ENCODE results near the gene NUFIP2.

Gene NUFIP2

DNA sequence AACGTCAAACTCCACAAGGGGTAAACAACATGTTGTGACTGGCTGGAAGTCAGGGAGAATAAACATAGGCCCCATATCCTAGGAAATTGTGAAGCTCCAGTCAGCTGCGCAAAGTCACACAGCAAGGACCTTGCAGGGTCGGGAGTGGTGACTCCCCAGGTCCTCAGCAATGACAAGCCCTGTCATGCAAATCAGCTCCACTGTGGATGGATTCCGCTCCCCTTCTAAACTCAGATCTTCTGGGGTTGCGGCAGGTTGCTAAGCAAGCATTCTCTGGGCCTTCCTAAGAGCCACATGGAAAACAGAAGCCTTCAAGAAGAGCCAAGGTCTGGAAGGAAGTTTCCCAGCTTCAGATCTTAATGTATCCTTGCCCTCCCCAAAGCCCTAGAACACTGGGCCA lies 84.9 kb downstream of the NUFIP2 start:
- H3K23ac ChIP-seq (ENCODE audit: low read length), result no peak overlapping the region
- DNase-seq, result no peak

DNA sequence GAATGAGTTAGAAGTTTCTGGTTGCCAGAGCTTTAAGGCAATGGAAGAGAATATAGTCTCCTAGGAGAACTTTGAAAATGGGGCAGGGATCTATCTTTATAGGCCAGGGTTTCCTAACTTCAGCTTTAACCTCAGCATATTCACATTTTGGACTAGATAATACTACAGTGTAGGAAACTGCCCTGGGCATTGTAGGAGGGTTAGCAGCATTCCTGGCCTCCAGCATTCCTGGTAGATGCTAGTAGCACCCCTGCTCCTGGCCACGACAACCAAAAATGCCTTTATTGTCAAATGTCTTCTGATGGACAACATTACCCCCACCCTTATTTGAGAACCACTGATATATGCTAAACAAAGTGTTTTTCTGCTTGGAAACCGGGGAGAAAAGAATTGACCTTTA lies 86.0 kb downstream of the NUFIP2 start:
- Histone ChIP-seq H2AK5ac (ENCODE audit: low read length) (no peak overlapping the region), H3K9ac (ENCODE audit: low read length) (no peak overlapping the region), H3K4ac (ENCODE audit: low read depth, low read length) (no peak overlapping the region), H3K79me1 (ENCODE audit: low read length) (no peaks in the 10 kb centered on the region), H3K79me2 (ENCODE audit: control insufficient read depth, insufficient read depth, low read length, poor library complexity) (no peaks in the 10 kb centered on the region), H2BK5ac (ENCODE audit: low read depth, low read length, poor library complexity) (no peak overlapping the region), H2BK120ac (ENCODE audit: insufficient read depth, low read length, poor library complexity) (no peak overlapping the region), H3K27me3 (ENCODE audit: insufficient read depth, low read length) (no peaks in the 10 kb centered on the region), H2BK12ac (ENCODE audit: low read length) (no peak overlapping the region), H4K8ac (ENCODE audit: low read depth, low read length) (no peak overlapping the region), H3K27ac (ENCODE audit: low read depth, low read length) (no peak overlapping the region), H2AFZ (ENCODE audit: insufficient read depth, low read length, poor library complexity) (no peak overlapping the region), H3K4me2 (ENCODE audit: low read length) (no peak overlapping the region), H3K23ac (ENCODE audit: low read length) (no peak overlapping the region), H3K18ac (ENCODE audit: low read length) (no peak overlapping the region), H3K4me1 (ENCODE audit: control insufficient read depth in 1 of 2, insufficient read depth in 2 of 2, low read length in 2 of 2) (peaks cover 0 to 3% of the 10 kb centered on the region in 2 experiments), H3K14ac (ENCODE audit: low read length) (no peak overlapping the region), H4K12ac (ENCODE audit: low read depth, low read length) (no peak overlapping the region), H4K91ac (ENCODE audit: low read depth, low read length) (no peak overlapping the region), H3K9me3 (ENCODE audit: insufficient read depth, low read depth, low read length) (no peaks in the 10 kb centered on the region), H3K4me3 (ENCODE audit: low read depth, low read length) (no peak overlapping the region), H3K36me3 (ENCODE audit: control insufficient read depth in 1 of 2, insufficient read depth in 2 of 2, low read length in 2 of 2) (no peaks in the 10 kb centered on the region)
- peak; percentile 77 to 84 for DNase-seq
- WGBS (ENCODE audit: extremely low coverage, insufficient coverage, insufficient read length), result no CpG with 5 or more reads among the region's 2 CpGs

More for the DNA sequence above, 84.9 kb downstream of the NUFIP2 start:
- H2BK120ac ChIP-seq (ENCODE audit: insufficient read depth, low read length, poor library complexity), result no peak overlapping the region
- no peaks in the 10 kb centered on the region for H3K79me2 ChIP-seq (ENCODE audit: control insufficient read depth, insufficient read depth, low read length, poor library complexity)
- no peak overlapping the region for H4K8ac ChIP-seq (ENCODE audit: low read depth, low read length)
- no peak overlapping the region for H4K12ac ChIP-seq (ENCODE audit: low read depth, low read length)
- no peak overlapping the region for H3K14ac ChIP-seq (ENCODE audit: low read length)
- no peak overlapping the region for H3K4me3 ChIP-seq (ENCODE audit: low read depth, low read length)
- no peaks in the 10 kb centered on the region for H3K36me3 ChIP-seq (ENCODE audit: control insufficient read depth in 1 of 2, insufficient read depth in 2 of 2, low read length in 2 of 2)
- no peak overlapping the region for H3K9ac ChIP-seq (ENCODE audit: low read length)
- H3K9me3 ChIP-seq (ENCODE audit: insufficient read depth, low read depth, low read length), result no peaks in the 10 kb centered on the region
- H2BK12ac ChIP-seq (ENCODE audit: low read length), result no peak overlapping the region
- H2AFZ ChIP-seq (ENCODE audit: insufficient read depth, low read length, poor library complexity), result no peak overlapping the region
- no peak overlapping the region for H2BK5ac ChIP-seq (ENCODE audit: low read depth, low read length, poor library complexity)
- H3K4me2 ChIP-seq (ENCODE audit: low read length), result no peak overlapping the region
- WGBS (ENCODE audit: extremely low coverage, insufficient coverage, insufficient read length), result no CpG with 5 or more reads among the region's 5 CpGs
- H3K18ac ChIP-seq (ENCODE audit: low read length), result no peak overlapping the region
- H3K4me1 ChIP-seq (ENCODE audit: control insufficient read depth in 1 of 2, insufficient read depth in 2 of 2, low read length in 2 of 2), result peaks cover 0 to 3% of the 10 kb centered on the region in 2 experiments
- H3K27ac ChIP-seq (ENCODE audit: low read depth, low read length), result no peak overlapping the region
- H4K91ac ChIP-seq (ENCODE audit: low read depth, low read length), result no peak overlapping the region
- H3K79me1 ChIP-seq (ENCODE audit: low read length), result no peaks in the 10 kb centered on the region
- H3K4ac ChIP-seq (ENCODE audit: low read depth, low read length), result no peak overlapping the region
- H3K27me3 ChIP-seq (ENCODE audit: insufficient read depth, low read length), result no peaks in the 10 kb centered on the region
- no peak overlapping the region for H2AK5ac ChIP-seq (ENCODE audit: low read length)
